Liver (tissue), 9 donors: Measurements from ENCODE around the gene DMD. TPM values are rescaled to one million over a fixed set of nuclear protein-coding genes. Genes with fewer than 3 reads are reported as not detected.

Source experiments
- DNase-seq: peaks from one replicate; pipeline ENCODE4 v3.0.0-alpha.2; 2017; ENCODE audit warnings: low spot score
- H3K27ac ChIP-seq, 2 donors: one replicate each; pipeline ENCODE4 v1.7.0; 2013; ENCODE audit warnings: inconsistent platforms in 2 of 2, low read length in 2 of 2, control low read depth in 1 of 2, low read depth in 1 of 2, mild to moderate bottlenecking in 1 of 2
- H3K27me3 ChIP-seq, 4 donors: one replicate each; pipeline versions ENCODE4 v1.6.1 to v1.7.0; 2013; ENCODE audit warnings: low read length in 3 of 4, inconsistent platforms in 1 of 4, mild to moderate bottlenecking in 1 of 4, moderate library complexity in 1 of 4; ENCODE audit not compliant: control insufficient read depth in 4 of 4, insufficient read depth in 4 of 4
- H3K36me3 ChIP-seq, 4 donors: one replicate each; pipeline versions ENCODE4 v1.6.1 to v1.7.0; 2013; ENCODE audit warnings: low read length in 3 of 4, mild to moderate bottlenecking in 3 of 4, low read depth in 1 of 4, moderate library complexity in 1 of 4; ENCODE audit not compliant: control insufficient read depth in 4 of 4, insufficient read depth in 3 of 4
- H3K4me1 ChIP-seq, 4 donors: one replicate each; pipeline versions ENCODE4 v1.6.1 to v1.7.0; 2013; ENCODE audit warnings: low read length in 3 of 4, mild to moderate bottlenecking in 3 of 4, moderate library complexity in 1 of 4; ENCODE audit not compliant: control insufficient read depth in 4 of 4, insufficient read depth in 4 of 4
- H3K4me3 ChIP-seq, 3 donors: one replicate each; pipeline versions ENCODE4 v1.6.1 to v1.7.0; 2013; ENCODE audit warnings: low read length in 3 of 3, control low read depth in 1 of 3, low read depth in 1 of 3, mild to moderate bottlenecking in 1 of 3
- H3K9ac ChIP-seq, 2 donors: one replicate each; pipeline ENCODE4 v1.7.0; 2013; ENCODE audit warnings: low read length in 2 of 2, mild to moderate bottlenecking in 2 of 2, moderate library complexity in 2 of 2, control low read depth in 1 of 2, low read depth in 1 of 2
- H3K9me3 ChIP-seq, 4 donors: one replicate each; pipeline versions ENCODE4 v1.6.1 to v1.7.0; 2013; ENCODE audit warnings: low read length in 3 of 4; ENCODE audit not compliant: control insufficient read depth in 4 of 4
- ATF3 ChIP-seq: IDR thresholded peaks from 2 replicates; pipeline ENCODE4 v1.6.1; 2016; ENCODE audit warnings: antibody characterized with exemption
- CTCF ChIP-seq: fragments of 150-350 bp; IDR thresholded peaks from 2 replicates; pipeline ENCODE4 v1.5.1; 2017; ENCODE audit warnings: improper control_type of control experiment, low read depth, low read length; ENCODE audit not compliant: missing input control
- EGR1 ChIP-seq, 2 donors: IDR thresholded peaks; 2 replicates each; pipeline ENCODE4 v1.6.1; 2016 to 2018; ENCODE audit warnings: antibody characterized with exemption in 2 of 2, low read depth in 2 of 2
- FOXA1 ChIP-seq: IDR thresholded peaks from 2 replicates; pipeline ENCODE4 v1.6.1; 2016; ENCODE audit warnings: antibody characterized with exemption
- FOXA2 ChIP-seq: IDR thresholded peaks from 2 replicates; pipeline ENCODE4 v1.6.1; 2016; ENCODE audit warnings: antibody characterized with exemption
- GABPA ChIP-seq, 2 donors: IDR thresholded peaks in 1 of 2; conservative IDR thresholded peaks in 1 of 2; 2 replicates each; pipeline ENCODE4 v1.6.1; 2016; ENCODE audit warnings: antibody characterized with exemption in 2 of 2, mild to moderate bottlenecking in 1 of 2, moderate library complexity in 1 of 2
- HNF4A ChIP-seq, 2 donors: conservative IDR thresholded peaks; 2 replicates each; pipeline ENCODE4 v1.6.1; 2016; ENCODE audit warnings: antibody characterized with exemption in 2 of 2, mild to moderate bottlenecking in 2 of 2
- HNF4G ChIP-seq: IDR thresholded peaks from 2 replicates; pipeline ENCODE4 v1.6.1; 2016; ENCODE audit warnings: antibody characterized with exemption
- JUND ChIP-seq, 2 donors: IDR thresholded peaks; 2 replicates each; pipeline ENCODE4 v1.6.1; 2016; ENCODE audit warnings: antibody characterized with exemption in 2 of 2
- MAX ChIP-seq: IDR thresholded peaks from 2 replicates; pipeline ENCODE4 v1.6.1; 2016; ENCODE audit warnings: antibody characterized with exemption
- NR2F2 ChIP-seq: IDR thresholded peaks from 2 replicates; pipeline ENCODE4 v1.6.1; 2016; ENCODE audit warnings: antibody characterized with exemption
- RAD21 ChIP-seq, 2 donors: IDR thresholded peaks; 2 replicates each; pipeline ENCODE4 v1.6.1; 2016; ENCODE audit warnings: antibody characterized with exemption in 2 of 2, mild to moderate bottlenecking in 2 of 2
- RXRA ChIP-seq, 2 donors: IDR thresholded peaks; 2 replicates each; pipeline ENCODE4 v1.6.1; 2017 to 2018; ENCODE audit warnings: antibody characterized with exemption in 2 of 2, mild to moderate bottlenecking in 1 of 2
- SP1 ChIP-seq: IDR thresholded peaks from 2 replicates; pipeline ENCODE4 v1.6.1; 2018; ENCODE audit warnings: antibody characterized with exemption, mild to moderate bottlenecking
- TAF1 ChIP-seq: conservative IDR thresholded peaks from 2 replicates; pipeline ENCODE4 v1.6.1; 2016; ENCODE audit warnings: antibody characterized with exemption, mild to moderate bottlenecking
- YY1 ChIP-seq: IDR thresholded peaks from 2 replicates; pipeline ENCODE4 v1.6.1; 2016; ENCODE audit warnings: antibody characterized with exemption, mild to moderate bottlenecking
- WGBS: extraction: QIAGEN DNeasy Blood & Tissue Kit; methylation state at CpG from one replicate; pipeline ENCODE4 v1.1.7; 2013; 5-methylcytosine and 5-hydroxymethylcytosine counted together
- polyA plus RNA-seq, 2 donors: library from polyadenylated mRNA; stranded (reverse) in 1 of 2; unstranded in 1 of 2; fragments of 200-250 nt in 1 of 2; fragments of >200 nt in 1 of 2; fragmentation: Nextera tagmentation in 1 of 2; extraction: Ambion mirVana in 1 of 2; gene quantifications; one replicate each; pipeline versions ENCODE4 v1.2.1 to v1.2.3, GENCODE V29; 2013 to 2015
- total RNA-seq, 2 donors: library from RNA; depleted of rRNA; stranded (reverse); fragments of >200 nt; gene quantifications; one replicate each; pipeline ENCODE4 v1.2.3, GENCODE V29; 2014
- TF ChIP-seq, protein P1 (sequence below): IDR thresholded peaks from 2 replicates; pipeline ENCODE4 v1.6.1; 2016; ENCODE audit warnings: antibody characterized with exemption
- TF ChIP-seq, protein P2 (sequence below): IDR thresholded peaks from 2 replicates; pipeline ENCODE4 v1.6.1; 2016; ENCODE audit warnings: antibody characterized with exemption, mild to moderate bottlenecking
- donor health status: healthy.
- donor health status: healthy.
- donor health status: healthy.
- donor health status: healthy.
- donor health status: healthy.

The DMD gene
- total and polyA plus RNA-seq, 4 donors = 14.6 to 61.9 (median 23.9) TPM

DNA sequence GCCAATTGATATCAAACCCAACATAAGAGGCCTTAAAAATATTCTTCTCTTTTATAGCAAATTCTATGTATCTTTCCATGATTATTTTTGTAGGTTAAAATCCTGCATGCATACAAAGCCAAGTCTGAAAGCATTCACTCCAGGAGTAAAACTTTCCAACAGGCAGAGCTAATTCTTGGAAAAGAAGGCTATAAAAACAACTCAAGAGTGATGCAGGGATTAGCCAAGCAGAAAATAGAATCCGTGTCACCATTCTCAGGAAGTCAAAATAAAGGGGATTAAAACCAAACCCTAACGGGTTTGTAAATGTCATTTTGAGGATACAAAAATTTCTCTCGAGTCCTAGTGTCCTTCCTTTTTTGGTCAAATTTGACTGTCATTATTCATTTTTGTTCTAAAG, 412.4 kb downstream of the DMD start:
- no peak for DNase-seq
- H3K4me3 ChIP-seq = no peak overlapping the region
- no peaks in the 10 kb centered on the region for H3K9me3 ChIP-seq
- H3K27me3 ChIP-seq = no peaks in the 10 kb centered on the region
- H3K4me1 ChIP-seq = no peaks in the 10 kb centered on the region
- H3K36me3 ChIP-seq = no peaks in the 10 kb centered on the region
- TF ChIP-seq ATF3 (no peak), SP1 (no peak), CTCF (no peak), FOXA1 (no peak), EGR1 (IDR thresholded peaks at IDR 0.05; ENCODE audit: low read depth in 2 of 2) (no peak), TAF1 (no peak), YY1 (no peak), HNF4A (conservative IDR thresholded peaks at IDR 0.05) (no peak), HNF4G (no peak), NR2F2 (no peak), GABPA (IDR thresholded peaks at IDR 0.05 in 1 of 2, conservative IDR thresholded peaks at IDR 0.05 in 1 of 2) (no peak), MAX (no peak), JUND (IDR thresholded peaks at IDR 0.05) (no peak), RAD21 (IDR thresholded peaks at IDR 0.05) (no peak), FOXA2 (no peak), RXRA (IDR thresholded peaks at IDR 0.05) (no peak)
- TF ChIP-seq, protein P1, sequence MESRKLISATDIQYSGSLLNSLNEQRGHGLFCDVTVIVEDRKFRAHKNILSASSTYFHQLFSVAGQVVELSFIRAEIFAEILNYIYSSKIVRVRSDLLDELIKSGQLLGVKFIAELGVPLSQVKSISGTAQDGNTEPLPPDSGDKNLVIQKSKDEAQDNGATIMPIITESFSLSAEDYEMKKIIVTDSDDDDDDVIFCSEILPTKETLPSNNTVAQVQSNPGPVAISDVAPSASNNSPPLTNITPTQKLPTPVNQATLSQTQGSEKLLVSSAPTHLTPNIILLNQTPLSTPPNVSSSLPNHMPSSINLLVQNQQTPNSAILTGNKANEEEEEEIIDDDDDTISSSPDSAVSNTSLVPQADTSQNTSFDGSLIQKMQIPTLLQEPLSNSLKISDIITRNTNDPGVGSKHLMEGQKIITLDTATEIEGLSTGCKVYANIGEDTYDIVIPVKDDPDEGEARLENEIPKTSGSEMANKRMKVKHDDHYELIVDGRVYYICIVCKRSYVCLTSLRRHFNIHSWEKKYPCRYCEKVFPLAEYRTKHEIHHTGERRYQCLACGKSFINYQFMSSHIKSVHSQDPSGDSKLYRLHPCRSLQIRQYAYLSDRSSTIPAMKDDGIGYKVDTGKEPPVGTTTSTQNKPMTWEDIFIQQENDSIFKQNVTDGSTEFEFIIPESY = no peak
- TF ChIP-seq, protein P2, sequence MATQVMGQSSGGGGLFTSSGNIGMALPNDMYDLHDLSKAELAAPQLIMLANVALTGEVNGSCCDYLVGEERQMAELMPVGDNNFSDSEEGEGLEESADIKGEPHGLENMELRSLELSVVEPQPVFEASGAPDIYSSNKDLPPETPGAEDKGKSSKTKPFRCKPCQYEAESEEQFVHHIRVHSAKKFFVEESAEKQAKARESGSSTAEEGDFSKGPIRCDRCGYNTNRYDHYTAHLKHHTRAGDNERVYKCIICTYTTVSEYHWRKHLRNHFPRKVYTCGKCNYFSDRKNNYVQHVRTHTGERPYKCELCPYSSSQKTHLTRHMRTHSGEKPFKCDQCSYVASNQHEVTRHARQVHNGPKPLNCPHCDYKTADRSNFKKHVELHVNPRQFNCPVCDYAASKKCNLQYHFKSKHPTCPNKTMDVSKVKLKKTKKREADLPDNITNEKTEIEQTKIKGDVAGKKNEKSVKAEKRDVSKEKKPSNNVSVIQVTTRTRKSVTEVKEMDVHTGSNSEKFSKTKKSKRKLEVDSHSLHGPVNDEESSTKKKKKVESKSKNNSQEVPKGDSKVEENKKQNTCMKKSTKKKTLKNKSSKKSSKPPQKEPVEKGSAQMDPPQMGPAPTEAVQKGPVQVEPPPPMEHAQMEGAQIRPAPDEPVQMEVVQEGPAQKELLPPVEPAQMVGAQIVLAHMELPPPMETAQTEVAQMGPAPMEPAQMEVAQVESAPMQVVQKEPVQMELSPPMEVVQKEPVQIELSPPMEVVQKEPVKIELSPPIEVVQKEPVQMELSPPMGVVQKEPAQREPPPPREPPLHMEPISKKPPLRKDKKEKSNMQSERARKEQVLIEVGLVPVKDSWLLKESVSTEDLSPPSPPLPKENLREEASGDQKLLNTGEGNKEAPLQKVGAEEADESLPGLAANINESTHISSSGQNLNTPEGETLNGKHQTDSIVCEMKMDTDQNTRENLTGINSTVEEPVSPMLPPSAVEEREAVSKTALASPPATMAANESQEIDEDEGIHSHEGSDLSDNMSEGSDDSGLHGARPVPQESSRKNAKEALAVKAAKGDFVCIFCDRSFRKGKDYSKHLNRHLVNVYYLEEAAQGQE = no peak
- no peak overlapping the region for H3K9ac ChIP-seq
- no peak overlapping the region for H3K27ac ChIP-seq
- 65% methylated on average over 3 of the region's 3 CpGs for WGBS
